ENCODE measurements around the gene RHCG. TPM values are rescaled to one million over a fixed set of nuclear protein-coding genes. Genes with fewer than 3 reads are reported as not detected.

The RHCG gene
- polyA plus RNA-seq, 1 experiment = not detected

- ChIA-PET CTCF (no interaction called here), POLR2A (no interaction called here)
- Histone ChIP-seq H3K27me3 (ENCODE audit: control insufficient read depth, insufficient read depth, low read length) (peaks cover 20% of the 10 kb centered on the region), H3K9me3 (ENCODE audit: control insufficient read depth, insufficient read depth, low read length) (no peaks in the 10 kb centered on the region), H3K4me3 (ENCODE audit: low read depth, low read length) (no peak overlapping the region), H3K27ac (ENCODE audit: low read depth, low read length) (no peak overlapping the region)
- TF ChIP-seq CTCF (IDR thresholded peaks at IDR 0.05; ENCODE audit: low read depth, low read length) = no peak
- no peak for DNase-seq (ENCODE audit: low read depth, low spot score)
Observed at GRCh38 chr15:89526601-89527441, 30.4 kb upstream of the RHCG start.

- CTCF ChIA-PET = no interaction called here
- Histone ChIP-seq H3K9me3 (ENCODE audit: control insufficient read depth, insufficient read depth, low read length) (no peaks in the 10 kb centered on the region), H3K4me3 (ENCODE audit: low read depth, low read length) (no peak overlapping the region), H3K27me3 (ENCODE audit: control insufficient read depth, insufficient read depth, low read length) (peaks cover 20% of the 10 kb centered on the region), H3K27ac (ENCODE audit: low read depth, low read length) (no peak overlapping the region)
- POLR2A ChIA-PET = no interaction called here
- no peak for TF ChIP-seq CTCF (IDR thresholded peaks at IDR 0.05; ENCODE audit: low read depth, low read length)
- DNase-seq (ENCODE audit: low read depth, low spot score) = no peak
Observed at GRCh38 chr15:89526181-89526580, 29.8 kb upstream of the RHCG start.

GRCh38 chr15:89524184-89524583 is 27.8 kb upstream of the RHCG start:
- H3K27ac ChIP-seq (ENCODE audit: low read depth, low read length) = no peak overlapping the region
- DNase-seq (ENCODE audit: low read depth, low spot score) = no peak
- CTCF ChIA-PET = no interaction called here
- POLR2A ChIA-PET = no interaction called here
- H3K9me3 ChIP-seq (ENCODE audit: control insufficient read depth, insufficient read depth, low read length) = no peaks in the 10 kb centered on the region
- H3K27me3 ChIP-seq (ENCODE audit: control insufficient read depth, insufficient read depth, low read length) = peaks cover 18% of the 10 kb centered on the region
- TF ChIP-seq CTCF (IDR thresholded peaks at IDR 0.05; ENCODE audit: low read depth, low read length) = no peak
- no peak overlapping the region for H3K4me3 ChIP-seq (ENCODE audit: low read depth, low read length)

GRCh38 chr15:89523101-89523500 is 26.7 kb upstream of the RHCG start:
- DNase-seq (ENCODE audit: low read depth, low spot score) = no peak
- H3K9me3 ChIP-seq (ENCODE audit: control insufficient read depth, insufficient read depth, low read length) = no peaks in the 10 kb centered on the region
- peaks cover 10% of the 10 kb centered on the region for H3K27me3 ChIP-seq (ENCODE audit: control insufficient read depth, insufficient read depth, low read length)
- TF ChIP-seq CTCF (IDR thresholded peaks at IDR 0.05; ENCODE audit: low read depth, low read length) = no peak
- POLR2A ChIA-PET = no interaction called here
- CTCF ChIA-PET = no interaction called here
- no peak overlapping the region for H3K4me3 ChIP-seq (ENCODE audit: low read depth, low read length)
- H3K27ac ChIP-seq (ENCODE audit: low read depth, low read length) = no peak overlapping the region

GRCh38 chr15:89521605-89522004 is 25.2 kb upstream of the RHCG start:
- ChIA-PET POLR2A (no interaction called here), CTCF (no interaction called here)
- Histone ChIP-seq H3K27me3 (ENCODE audit: control insufficient read depth, insufficient read depth, low read length) (peaks cover 6% of the 10 kb centered on the region), H3K4me3 (ENCODE audit: low read depth, low read length) (no peak overlapping the region), H3K9me3 (ENCODE audit: control insufficient read depth, insufficient read depth, low read length) (no peaks in the 10 kb centered on the region), H3K27ac (ENCODE audit: low read depth, low read length) (no peak overlapping the region)
- TF ChIP-seq CTCF (IDR thresholded peaks at IDR 0.05; ENCODE audit: low read depth, low read length) = no peak
- DNase-seq (ENCODE audit: low read depth, low spot score) = no peak
